Smooth muscle cell (in vitro differentiated cells): ENCODE measurements around the gene NAXD. TPM values are rescaled to one million over a fixed set of nuclear protein-coding genes. Genes with fewer than 3 reads are reported as not detected.
A peak's percentile ranks its signal among the peaks of the same experiment; 100 is the strongest.
"Not testable (repeated sequence)": the region's sequence is repeated elsewhere in the genome, so short reads cannot be mapped to it uniquely, and the experiment has no call there.

ENCODE experiments used
- DNase-seq: peaks from one replicate; lab custom pipeline; 2025; ENCODE audit not compliant: unreplicated experiment; lab: John Stamatoyannopoulos, UW
- H2AFZ ChIP-seq: fragments of 200-600 bp; sonication (generic); 2 replicates; pipeline ENCODE4 v1.6.0; 2016; ENCODE audit warnings: antibody characterized with exemption, low read depth, mild to moderate bottlenecking
- H3F3A ChIP-seq: fragments of 200-600 bp; sonication (generic); 2 replicates; pipeline ENCODE4 v1.6.0; 2017; ENCODE audit warnings: antibody characterized with exemption, low read depth
- H3K27ac ChIP-seq: fragments of 200-600 bp; sonication (generic); 2 replicates; pipeline ENCODE4 v1.5.1; 2016; ENCODE audit warnings: low read depth, mild to moderate bottlenecking
- H3K27me3 ChIP-seq: fragments of 200-600 bp; sonication (generic); 2 replicates; pipeline ENCODE4 v1.6.1; 2016; ENCODE audit warnings: low read depth, mild to moderate bottlenecking
- H3K36me3 ChIP-seq: fragments of 200-600 bp; sonication (generic); 2 replicates; pipeline ENCODE4 v1.5.1; 2016; ENCODE audit warnings: low read depth
- H3K4me1 ChIP-seq: fragments of 200-600 bp; sonication (generic); 2 replicates; pipeline ENCODE4 v1.5.1; 2016; ENCODE audit warnings: low read depth
- H3K4me2 ChIP-seq: fragments of 200-600 bp; sonication (generic); 2 replicates; pipeline ENCODE4 v1.6.0; 2016; ENCODE audit warnings: mild to moderate bottlenecking
- H3K4me3 ChIP-seq: fragments of 200-600 bp; sonication (generic); 2 replicates; pipeline ENCODE4 v1.5.1; 2016; ENCODE audit warnings: mild to moderate bottlenecking
- H3K79me2 ChIP-seq: fragments of 200-600 bp; sonication (generic); 2 replicates; pipeline ENCODE4 v1.6.0; 2016; ENCODE audit warnings: low read depth, mild to moderate bottlenecking
- H3K9ac ChIP-seq: fragments of 200-600 bp; sonication (generic); 2 replicates; pipeline ENCODE4 v1.6.0; 2016; ENCODE audit warnings: low read depth
- H3K9me3 ChIP-seq: fragments of 200-600 bp; sonication (generic); replicated peaks from 2 replicates; pipeline ENCODE4 v1.5.1; 2016; ENCODE audit warnings: low read depth
- H4K20me1 ChIP-seq: fragments of 200-600 bp; sonication (generic); 2 replicates; pipeline ENCODE4 v1.6.0; 2016; ENCODE audit warnings: low read depth
- CTCF ChIP-seq: fragments of 200-600 bp; sonication (generic); IDR thresholded peaks from 2 replicates; pipeline ENCODE4 v1.5.1; 2017; ENCODE audit warnings: borderline replicate concordance, mild to moderate bottlenecking, antibody characterized with exemption; ENCODE audit not compliant: insufficient read depth, poor library complexity, severe bottlenecking
- WGBS: methylation state at CpG from one replicate; pipeline ENCODE4 v1.1.7; 2016; ENCODE audit warnings: low lambda C conversion rate; 5-methylcytosine and 5-hydroxymethylcytosine counted together
- polyA plus RNA-seq: library from polyadenylated mRNA; unstranded; fragments of >200 nt; fragmentation: Nextera tagmentation; extraction: Ambion mirVana; gene quantifications from 2 replicates; pipeline ENCODE4 v1.2.1, GENCODE V29; 2016
- total RNA-seq: library from RNA; depleted of rRNA; stranded (reverse); fragments of >200 nt; gene quantifications from 2 replicates; pipeline ENCODE4 v1.2.3, GENCODE V29; 2014

The NAXD gene
- total RNA-seq, result 16.9 and 22.3 TPM in 2 replicates
- 28.8 and 30.9 TPM in 2 replicates for polyA plus RNA-seq

GRCh38 chr13:110615322-110616102, at the start of gene NAXD:
TSS of gene NAXD (plus strand) at chr13:110615545. CDS start at chr13:110615602, 57 bp downstream.
- DNase-seq, result peak; percentile 33
- Histone ChIP-seq H3K4me2 (peak within 1 kb of the TSS; percentile 99), H2AFZ (peak within 1 kb of the TSS; percentile 63), H3K27ac (peak within 1 kb of the TSS; percentile 69), H3K79me2 (peaks cover 49% of the 10 kb centered on the region), H3K4me1 (peaks cover 11% of the 10 kb centered on the region), H3K9ac (peak within 1 kb of the TSS; percentile 81), H3K27me3 (no peaks in the 10 kb centered on the region), H3K9me3 (no peaks in the 10 kb centered on the region), H3F3A (no peaks in the 10 kb centered on the region), H4K20me1 (peaks cover 43% of the 10 kb centered on the region), H3K4me3 (peak within 1 kb of the TSS; percentile 88), H3K36me3 (no peaks in the 10 kb centered on the region)
- 3% methylated on average over 69 of the region's 95 CpGs for WGBS
- no peak for TF ChIP-seq CTCF

- 88% methylated on average over 9 of the region's 9 CpGs for WGBS
These were observed 49.2 kb upstream of the NAXD start for GRCh38 chr13:110566171-110566570.

GRCh38 chr13:110568612-110569011, 46.7 kb upstream of the NAXD start:
- Histone ChIP-seq H2AFZ (no peak overlapping the region), H3K4me3 (no peak overlapping the region), H3K27ac (no peak overlapping the region), H4K20me1 (no peaks in the 10 kb centered on the region), H3K79me2 (peaks cover 4% of the 10 kb centered on the region), H3K9me3 (no peaks in the 10 kb centered on the region), H3K4me1 (no peaks in the 10 kb centered on the region), H3K27me3 (no peaks in the 10 kb centered on the region), H3K9ac (no peak overlapping the region), H3K36me3 (no peaks in the 10 kb centered on the region), H3K4me2 (no peak overlapping the region), H3F3A (no peaks in the 10 kb centered on the region)
- WGBS, result 93% methylated on average over 3 of the region's 3 CpGs
- no peak for TF ChIP-seq CTCF
- no peak for DNase-seq

More at GRCh38 chr13:110566171-110566570, 49.2 kb upstream of the NAXD start:
- no peak for TF ChIP-seq CTCF
- Histone ChIP-seq H3K27me3 (no peaks in the 10 kb centered on the region), H3K79me2 (peaks cover 11% of the 10 kb centered on the region), H3K4me2 (no peak overlapping the region), H3K9me3 (no peaks in the 10 kb centered on the region), H2AFZ (no peak overlapping the region), H4K20me1 (no peaks in the 10 kb centered on the region), H3K9ac (no peak overlapping the region), H3K4me1 (no peaks in the 10 kb centered on the region), H3K36me3 (no peaks in the 10 kb centered on the region), H3F3A (peaks cover 4% of the 10 kb centered on the region), H3K27ac (no peak overlapping the region), H3K4me3 (no peak overlapping the region)
- DNase-seq, result no peak

- not testable (repeated sequence) for H3K9ac ChIP-seq, H3K36me3 ChIP-seq, DNase-seq, H4K20me1 ChIP-seq, H3F3A ChIP-seq, H3K4me1 ChIP-seq, H3K27ac ChIP-seq, H3K4me3 ChIP-seq, H3K79me2 ChIP-seq, H3K27me3 ChIP-seq, H3K9me3 ChIP-seq, H2AFZ ChIP-seq, H3K4me2 ChIP-seq
- 74% methylated on average over 7 of the region's 7 CpGs for WGBS
These were observed 45.4 kb upstream of the NAXD start for GRCh38 chr13:110569962-110570361.
